Endothelial cell of umbilical vein (primary cell): ENCODE measurements around the gene SLC26A8.

Experiments
- EZH2 ChIP-seq: IDR thresholded peaks from 2 replicates; pipeline ENCODE4 v1.6.1; 2012; ENCODE audit warnings: borderline replicate concordance, low read depth, mild to moderate bottlenecking, moderate library complexity, low read length, inconsistent platforms; ENCODE audit not compliant: severe bottlenecking
- GATA2 ChIP-seq: IDR thresholded peaks from 2 replicates; pipeline ENCODE4 v1.7.0; 2011; ENCODE audit warnings: low read depth, mild to moderate bottlenecking, moderate library complexity, mixed read lengths, low read length; ENCODE audit not compliant: insufficient read length, insufficient read depth
- MAX ChIP-seq: IDR thresholded peaks from 2 replicates; pipeline ENCODE4 v1.6.1; 2011; ENCODE audit not compliant: insufficient read depth, insufficient read length
- MYC ChIP-seq: IDR thresholded peaks from one replicate; pipeline ENCODE4 v1.6.1; 2011; ENCODE audit warnings: mild to moderate bottlenecking, low read depth, low read length
- POLR2A ChIP-seq: IDR thresholded peaks from 2 replicates; pipeline ENCODE4 v1.6.1; 2012; ENCODE audit warnings: low read depth, mild to moderate bottlenecking, control low read depth, low read length
- POLR2AphosphoS5 ChIP-seq: IDR thresholded peaks from 2 replicates; pipeline ENCODE4 v1.6.1; 2012; ENCODE audit warnings: low read depth, mild to moderate bottlenecking, control low read depth, low read length, moderate library complexity; ENCODE audit not compliant: insufficient read depth
- TF ChIP-seq, protein P1 (sequence below), 2 donors: IDR thresholded peaks; 1 replicate in 1 of 2; 2 replicates in 1 of 2; pipeline ENCODE4 v1.5.1; 2011; ENCODE audit warnings: low read length in 2 of 2, mild to moderate bottlenecking in 2 of 2, moderate library complexity in 2 of 2, control low read depth in 1 of 2, inconsistent platforms in 1 of 2, low read depth in 1 of 2; ENCODE audit not compliant: insufficient read depth in 1 of 2; ENCODE audit errors: extremely low read depth in 1 of 2

DNA sequence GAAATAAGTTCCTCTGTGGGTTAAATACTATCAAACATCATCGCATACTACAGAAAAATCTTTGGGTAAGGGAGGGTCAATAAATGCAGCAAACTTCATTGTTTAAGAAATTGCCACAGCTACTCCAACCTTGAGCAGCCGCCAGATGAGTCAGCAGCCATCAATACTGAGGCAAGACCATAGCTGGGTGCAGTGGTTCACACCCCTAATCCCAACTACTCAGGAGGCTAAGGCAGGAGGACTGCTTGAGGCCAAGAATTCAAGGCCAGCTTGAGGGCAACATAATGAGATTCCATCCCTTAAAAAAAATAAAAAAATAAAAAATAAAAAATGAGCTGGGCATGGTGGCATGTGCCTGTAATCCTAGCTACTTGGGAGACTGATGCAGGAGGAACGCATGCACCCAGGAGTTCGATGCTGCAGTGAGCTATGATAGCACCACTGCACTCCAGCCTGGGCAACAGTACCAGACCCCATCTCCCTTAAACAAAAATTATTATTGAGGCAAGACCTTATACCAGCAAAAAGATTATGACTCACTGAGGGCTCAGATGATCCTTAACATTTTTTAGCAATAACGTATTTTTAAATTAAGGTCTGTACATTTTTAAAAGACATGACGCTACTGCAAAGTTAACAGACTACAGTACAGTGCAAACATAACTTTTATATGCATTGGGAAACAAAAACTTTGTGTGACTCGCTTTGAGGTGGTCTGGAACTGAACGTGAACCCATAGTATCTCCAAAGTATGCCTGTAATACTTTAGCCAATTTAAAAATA is 112.4 kb downstream of the SLC26A8 start:
- TF ChIP-seq, protein P1, sequence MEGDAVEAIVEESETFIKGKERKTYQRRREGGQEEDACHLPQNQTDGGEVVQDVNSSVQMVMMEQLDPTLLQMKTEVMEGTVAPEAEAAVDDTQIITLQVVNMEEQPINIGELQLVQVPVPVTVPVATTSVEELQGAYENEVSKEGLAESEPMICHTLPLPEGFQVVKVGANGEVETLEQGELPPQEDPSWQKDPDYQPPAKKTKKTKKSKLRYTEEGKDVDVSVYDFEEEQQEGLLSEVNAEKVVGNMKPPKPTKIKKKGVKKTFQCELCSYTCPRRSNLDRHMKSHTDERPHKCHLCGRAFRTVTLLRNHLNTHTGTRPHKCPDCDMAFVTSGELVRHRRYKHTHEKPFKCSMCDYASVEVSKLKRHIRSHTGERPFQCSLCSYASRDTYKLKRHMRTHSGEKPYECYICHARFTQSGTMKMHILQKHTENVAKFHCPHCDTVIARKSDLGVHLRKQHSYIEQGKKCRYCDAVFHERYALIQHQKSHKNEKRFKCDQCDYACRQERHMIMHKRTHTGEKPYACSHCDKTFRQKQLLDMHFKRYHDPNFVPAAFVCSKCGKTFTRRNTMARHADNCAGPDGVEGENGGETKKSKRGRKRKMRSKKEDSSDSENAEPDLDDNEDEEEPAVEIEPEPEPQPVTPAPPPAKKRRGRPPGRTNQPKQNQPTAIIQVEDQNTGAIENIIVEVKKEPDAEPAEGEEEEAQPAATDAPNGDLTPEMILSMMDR (IDR thresholded peaks at IDR 0.05; ENCODE audit: extremely low read depth in 1 of 2, insufficient read depth in 1 of 2, low read depth in 1 of 2, low read length in 2 of 2): no peak
- TF ChIP-seq POLR2AphosphoS5 (no peak), MAX (no peak), GATA2 (no peak), POLR2A (no peak), EZH2 (no peak), MYC (no peak)
